IPS DF 4.7 (cell line): Measurements from ENCODE around the gene ABTB2.
"Not testable (repeated sequence)": the region's sequence is repeated elsewhere in the genome, so short reads cannot be mapped to it uniquely, and the experiment has no call there.

Experiments used
- DNase-seq: peaks from one replicate; pipeline ENCODE4 v3.0.0-alpha.2; 2013; ENCODE audit warnings: low spot score; ENCODE audit errors: extremely low read depth

Gene ABTB2

GRCh38 chr11:34242037-34242625 is 115.7 kb downstream of the ABTB2 start:
- DNase-seq = no peak

- DNase-seq = no peak
Measured at GRCh38 chr11:34240150-34240494, 117.7 kb downstream of the ABTB2 start.

- DNase-seq = no peak
Measured at GRCh38 chr11:34239465-34240149, 118.2 kb downstream of the ABTB2 start.

GRCh38 chr11:34238966-34239365 is 118.8 kb downstream of the ABTB2 start:
- no peak for DNase-seq

GRCh38 chr11:34238533-34238932 is 119.3 kb downstream of the ABTB2 start:
- no peak for DNase-seq

- DNase-seq = no peak
Measured at GRCh38 chr11:34236572-34236971, 121.2 kb downstream of the ABTB2 start.

GRCh38 chr11:34235591-34236071 is 122.2 kb downstream of the ABTB2 start:
- no peak for DNase-seq

- DNase-seq = no peak
Measured at GRCh38 chr11:34235189-34235588, 122.6 kb downstream of the ABTB2 start.

- DNase-seq = peak; percentile 91
Measured at GRCh38 chr11:34234086-34234740, 123.6 kb downstream of the ABTB2 start.

GRCh38 chr11:34233215-34233614 is 124.6 kb downstream of the ABTB2 start:
- DNase-seq = no peak

GRCh38 chr11:34232807-34233206 is 125.0 kb downstream of the ABTB2 start:
- DNase-seq = no peak

- no peak for DNase-seq
Measured at GRCh38 chr11:34226210-34226609, 131.6 kb downstream of the ABTB2 start.

GRCh38 chr11:34225091-34225490 is 132.7 kb downstream of the ABTB2 start:
- no peak for DNase-seq

- DNase-seq = no peak
Measured at GRCh38 chr11:34224434-34224966, 133.3 kb downstream of the ABTB2 start.

- no peak for DNase-seq
Measured at GRCh38 chr11:34223907-34224306, 133.9 kb downstream of the ABTB2 start.

GRCh38 chr11:34223021-34223813 is 134.6 kb downstream of the ABTB2 start:
- no peak for DNase-seq

GRCh38 chr11:34222030-34222429 is 135.8 kb downstream of the ABTB2 start:
- no peak for DNase-seq

GRCh38 chr11:34219941-34220370 is 137.9 kb downstream of the ABTB2 start:
- DNase-seq = no peak

GRCh38 chr11:34219279-34219678 is 138.5 kb downstream of the ABTB2 start:
- DNase-seq = no peak

GRCh38 chr11:34218756-34219155 is 139.1 kb downstream of the ABTB2 start:
- not testable (repeated sequence) for DNase-seq

- DNase-seq = no peak
Measured at GRCh38 chr11:34218067-34218466, 139.7 kb downstream of the ABTB2 start.

- DNase-seq = no peak
Measured at GRCh38 chr11:34216706-34217105, 141.1 kb downstream of the ABTB2 start.
